COLO668 (cell line): Measurements from ENCODE around the gene CHST1.

Experiments
- DNase-seq: peaks from one replicate; lab custom pipeline; 2025; ENCODE audit not compliant: unreplicated experiment; lab: John Stamatoyannopoulos, UW

The CHST1 gene

GRCh38 chr11:45646275-45646927, 19.0 kb downstream of the CHST1 start:
- DNase-seq = no peak

GRCh38 chr11:45644981-45645889, 20.2 kb downstream of the CHST1 start:
- DNase-seq = no peak

GRCh38 chr11:45643598-45644260, 21.7 kb downstream of the CHST1 start:
- no peak for DNase-seq

- no peak for DNase-seq
Measured at GRCh38 chr11:45641961-45642360, 23.5 kb downstream of the CHST1 start.

GRCh38 chr11:45638051-45638450, 27.4 kb downstream of the CHST1 start:
- no peak for DNase-seq

GRCh38 chr11:45635907-45636306, 29.5 kb downstream of the CHST1 start:
- no peak for DNase-seq

GRCh38 chr11:45625611-45626010, 39.8 kb downstream of the CHST1 start:
- DNase-seq = no peak

- DNase-seq = no peak
Measured at GRCh38 chr11:45624095-45624494, 41.3 kb downstream of the CHST1 start.

- DNase-seq = no peak
Measured at GRCh38 chr11:45622861-45623260, 42.6 kb downstream of the CHST1 start.

GRCh38 chr11:45622283-45622682, 43.1 kb downstream of the CHST1 start:
- DNase-seq = no peak

GRCh38 chr11:45621588-45621987, 43.8 kb downstream of the CHST1 start:
- no peak for DNase-seq

- no peak for DNase-seq
Measured at GRCh38 chr11:45620243-45620642, 45.2 kb downstream of the CHST1 start.

- DNase-seq = no peak
Measured at GRCh38 chr11:45618897-45619296, 46.5 kb downstream of the CHST1 start.

GRCh38 chr11:45617871-45618601, 47.4 kb downstream of the CHST1 start:
- DNase-seq = no peak

GRCh38 chr11:45616802-45617549, 48.4 kb downstream of the CHST1 start:
- DNase-seq = no peak

GRCh38 chr11:45615182-45615792, 50.1 kb downstream of the CHST1 start:
- no peak for DNase-seq

GRCh38 chr11:45614196-45614828, 51.1 kb downstream of the CHST1 start:
- no peak for DNase-seq

GRCh38 chr11:45610627-45611026, 54.8 kb downstream of the CHST1 start:
- DNase-seq = no peak

GRCh38 chr11:45609902-45610301, 55.5 kb downstream of the CHST1 start:
- no peak for DNase-seq

GRCh38 chr11:45609337-45609736, 56.1 kb downstream of the CHST1 start:
- no peak for DNase-seq
